A549 (cell line): ENCODE data around the gene PIGZ. TPM values are rescaled to one million over a fixed set of nuclear protein-coding genes. Genes with fewer than 3 reads are reported as not detected.

Experiments used
- ATAC-seq, 2 experiments: fragments of 200-7000 bp in 1 of 2; fragments of >200 bp in 1 of 2; cut with Nextera tagmentation in 1 of 2; cut with Tn5 transposase in 1 of 2; 3 replicates each; pipeline versions ENCODE4 v1.8.0 to v1.9.1; 2018 to 2020; ENCODE audit warnings: mild to moderate bottlenecking in 1 of 2, moderate library complexity in 1 of 2
- CTCF ChIA-PET: fragments of 300-600 bp; sonication (Branson Sonifier 250); formaldehyde crosslinking; extraction: SDS; loops from one replicate; lab custom pipeline; 2021; ENCODE audit warnings: antibody characterized with exemption, inconsistent platforms; lab: Yijun Ruan, JAX
- POLR2A ChIA-PET: fragments of 350-600 bp; formaldehyde crosslinking; extraction: SDS; loops from one replicate; lab custom pipeline; 2021; ENCODE audit warnings: antibody characterized with exemption, inconsistent platforms; lab: Yijun Ruan, JAX
- DNase-seq, 2 experiments: peaks; one replicate each; pipeline versions ENCODE4 v3.0.0 to v3.0.0-alpha.2; 2011 to 2016; ENCODE audit warnings: low read depth in 1 of 2, low spot score in 1 of 2
- FAIRE-seq: peaks from 2 replicates; lab custom pipeline; 2011; peaks lifted over from hg19 to GRCh38; lab: Jason Lieb, UNC
- H3K27ac ChIP-seq, 2 experiments: fragments of >200 bp; sonication (Bioruptor Twin); formaldehyde crosslinking; 3 replicates each; pipeline ENCODE4 v1.5.1; 2016 to 2017
- H3K4me1 ChIP-seq: fragments of >200 bp; sonication (Bioruptor Twin); formaldehyde crosslinking; 3 replicates; pipeline ENCODE4 v1.6.1; 2016
- H3K4me2 ChIP-seq: fragments of >200 bp; sonication (Bioruptor Twin); formaldehyde crosslinking; 3 replicates; pipeline ENCODE4 v1.6.1; 2016
- H3K4me3 ChIP-seq: fragments of >200 bp; sonication (Bioruptor Twin); formaldehyde crosslinking; 3 replicates; pipeline ENCODE4 v1.5.1; 2016
- H3K9me3 ChIP-seq: fragments of >200 bp; sonication (Bioruptor Twin); formaldehyde crosslinking; 3 replicates; pipeline ENCODE4 v1.6.1; 2016
- BHLHE40 ChIP-seq: IDR thresholded peaks from 2 replicates; pipeline ENCODE4 v1.6.1; 2012; ENCODE audit warnings: low read depth, low read length, inconsistent platforms
- CEBPB ChIP-seq, 2 experiments: fragments of >200 bp in 1 of 2; sonication (Bioruptor Twin) in 1 of 2; formaldehyde crosslinking in 1 of 2; IDR thresholded peaks; 2 replicates each; pipeline ENCODE4 v1.6.1; 2012 to 2016
- EHF ChIP-seq: fragments of 250-450 bp; sonication (Bioruptor Pico); IDR thresholded peaks from 2 replicates; pipeline ENCODE4 v1.5.0; 2020; ENCODE audit warnings: mild to moderate bottlenecking
- FOSB ChIP-seq: fragments of 250-450 bp; sonication (Bioruptor Pico); IDR thresholded peaks from 2 replicates; pipeline ENCODE4 v1.5.0; 2020; ENCODE audit warnings: mild to moderate bottlenecking, moderate library complexity
- GATA3 ChIP-seq: IDR thresholded peaks from 2 replicates; pipeline ENCODE4 v1.6.1; 2012; ENCODE audit warnings: borderline replicate concordance
- HOXB5 ChIP-seq: fragments of 250-450 bp; sonication (Bioruptor Pico); IDR thresholded peaks from 2 replicates; pipeline ENCODE4 v1.5.0; 2020; ENCODE audit warnings: mild to moderate bottlenecking, moderate library complexity
- JUNB ChIP-seq: fragments of >200 bp; sonication (Bioruptor Twin); formaldehyde crosslinking; IDR thresholded peaks from 2 replicates; pipeline ENCODE4 v1.6.1; 2016
- KDM5A ChIP-seq: fragments of 200-600 bp; sonication (generic); IDR thresholded peaks from 2 replicates; pipeline ENCODE4 v1.6.1; 2016; ENCODE audit warnings: antibody characterized with exemption, mild to moderate bottlenecking
- MYC ChIP-seq: IDR thresholded peaks from 2 replicates; pipeline ENCODE4 v1.6.1; 2012; ENCODE audit warnings: mild to moderate bottlenecking, inconsistent platforms, low read length, improper control_type of control experiment, borderline replicate concordance
- NFE2L2 ChIP-seq: fragments of 150-350 bp; conservative IDR thresholded peaks from 2 replicates; pipeline ENCODE4 v1.6.1; 2014; ENCODE audit warnings: low read length
- NPAS2 ChIP-seq: fragments of 250-450 bp; sonication (Bioruptor Pico); IDR thresholded peaks from 2 replicates; pipeline ENCODE4 v1.8.0; 2022; ENCODE audit warnings: mild to moderate bottlenecking, moderate library complexity, borderline replicate concordance
- PHF8 ChIP-seq: fragments of 200-600 bp; sonication (generic); IDR thresholded peaks from 2 replicates; pipeline ENCODE4 v1.6.1; 2016; ENCODE audit warnings: low read depth, mild to moderate bottlenecking, antibody characterized with exemption, moderate library complexity, borderline replicate concordance
- POLR2AphosphoS2 ChIP-seq: conservative IDR thresholded peaks from 2 replicates; pipeline ENCODE4 v1.6.1; 2012; ENCODE audit warnings: low read length, improper control_type of control experiment, inconsistent platforms
- RCOR1 ChIP-seq: fragments of 150-350 bp; IDR thresholded peaks from 2 replicates; pipeline ENCODE4 v1.6.1; 2014; ENCODE audit warnings: antibody characterized with exemption, low read length, low read depth
- RNF2 ChIP-seq: fragments of 200-600 bp; sonication (generic); IDR thresholded peaks from 2 replicates; pipeline ENCODE4 v1.6.1; 2016; ENCODE audit warnings: low read depth, mild to moderate bottlenecking, antibody characterized with exemption, moderate library complexity, borderline replicate concordance
- SREBF2 ChIP-seq: fragments of 450-650 bp; IDR thresholded peaks from 2 replicates; pipeline ENCODE4 v1.6.1; 2014; ENCODE audit warnings: mild to moderate bottlenecking, moderate library complexity
- USF2 ChIP-seq: fragments of 450-650 bp; IDR thresholded peaks from 2 replicates; pipeline ENCODE4 v1.6.1; 2014; ENCODE audit warnings: antibody characterized with exemption
- WGBS: methylation state at CpG from one replicate; pipeline ENCODE4 v1.1.6; 2017; ENCODE audit errors: missing lambda C conversion rate; 5-methylcytosine and 5-hydroxymethylcytosine counted together
- polyA plus RNA-seq, 4 experiments: library from polyadenylated mRNA; depleted of rRNA in 3 of 4; stranded (reverse); fragments of >200 nt; fragmentation: RNase III in 1 of 4; extraction: RNeasy Plus Mini Kit Qiagen cat#74134 plus additional on column Dnase treatment in 1 of 4; gene quantifications; 2 replicates in 3 of 4; 3 replicates in 1 of 4; pipeline ENCODE4 v1.2.3, GENCODE V29; 2011 to 2017
- TF ChIP-seq, protein P1 (sequence below): fragments of 250-450 bp; sonication (Bioruptor Pico); IDR thresholded peaks from 2 replicates; pipeline ENCODE4 v1.5.0; 2021; ENCODE audit warnings: mild to moderate bottlenecking, moderate library complexity, borderline replicate concordance
- TF ChIP-seq, protein P2 (sequence below): IDR thresholded peaks from 2 replicates; pipeline ENCODE4 v1.6.1; 2012
- TF ChIP-seq, protein P3 (sequence below): fragments of >200 bp; sonication (Bioruptor Twin); formaldehyde crosslinking; IDR thresholded peaks from 2 replicates; pipeline ENCODE4 v1.6.1; 2016

The PIGZ gene
- polyA plus RNA-seq, 2 of the 4 experiments (the other 2 are of a cell fraction) = 1.4 to 1.8 TPM

DNA sequence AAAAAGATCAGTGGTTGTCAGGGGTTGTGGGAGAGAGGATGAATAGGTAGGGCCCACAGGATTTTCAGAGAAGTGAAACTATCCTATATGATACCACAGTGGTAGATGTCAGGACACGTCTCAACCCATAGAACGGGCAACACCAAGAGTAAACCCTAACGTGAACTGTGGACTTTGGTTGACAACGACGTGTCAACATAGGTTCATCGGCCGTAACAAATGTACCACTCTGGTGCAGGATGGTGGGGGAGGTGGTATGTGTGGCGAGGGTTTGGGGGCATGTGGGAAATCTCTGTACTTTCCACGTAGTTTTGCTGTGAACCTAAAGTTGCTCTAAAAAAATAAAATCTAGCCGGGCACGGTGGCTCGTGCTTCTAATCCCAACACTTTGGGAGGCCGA is 13.0 kb upstream of the PIGZ start:
- 81% methylated on average over 13 of the region's 13 CpGs for WGBS
- no peak for DNase-seq
- Histone ChIP-seq H3K4me1 (no peaks in the 10 kb centered on the region), H3K4me3 (no peak overlapping the region), H3K27ac (no peak overlapping the region), H3K9me3 (0 out of 3 replicates have a peak, but pooled peaks cover 4% of the 10 kb centered on the region), H3K4me2 (no peak overlapping the region)
- CTCF ChIA-PET = interaction anchor here (0.9 kb wide), 1 partner anchor 48 kb away, joined by 3 read pairs; the partner anchor contains the start of gene MELTF
- no peak for FAIRE-seq
- POLR2A ChIA-PET = no interaction called here
- TF ChIP-seq JUNB = no peak
- TF ChIP-seq MYC = no peak
- TF ChIP-seq EHF = no peak
- TF ChIP-seq, protein P1, sequence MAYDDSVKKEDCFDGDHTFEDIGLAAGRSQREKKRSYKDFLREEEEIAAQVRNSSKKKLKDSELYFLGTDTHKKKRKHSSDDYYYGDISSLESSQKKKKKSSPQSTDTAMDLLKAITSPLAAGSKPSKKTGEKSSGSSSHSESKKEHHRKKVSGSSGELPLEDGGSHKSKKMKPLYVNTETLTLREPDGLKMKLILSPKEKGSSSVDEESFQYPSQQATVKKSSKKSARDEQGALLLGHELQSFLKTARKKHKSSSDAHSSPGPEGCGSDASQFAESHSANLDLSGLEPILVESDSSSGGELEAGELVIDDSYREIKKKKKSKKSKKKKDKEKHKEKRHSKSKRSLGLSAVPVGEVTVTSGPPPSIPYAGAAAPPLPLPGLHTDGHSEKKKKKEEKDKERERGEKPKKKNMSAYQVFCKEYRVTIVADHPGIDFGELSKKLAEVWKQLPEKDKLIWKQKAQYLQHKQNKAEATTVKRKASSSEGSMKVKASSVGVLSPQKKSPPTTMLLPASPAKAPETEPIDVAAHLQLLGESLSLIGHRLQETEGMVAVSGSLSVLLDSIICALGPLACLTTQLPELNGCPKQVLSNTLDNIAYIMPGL (CRISPR knock-in tag) = no peak
- no peak for ATAC-seq

DNA sequence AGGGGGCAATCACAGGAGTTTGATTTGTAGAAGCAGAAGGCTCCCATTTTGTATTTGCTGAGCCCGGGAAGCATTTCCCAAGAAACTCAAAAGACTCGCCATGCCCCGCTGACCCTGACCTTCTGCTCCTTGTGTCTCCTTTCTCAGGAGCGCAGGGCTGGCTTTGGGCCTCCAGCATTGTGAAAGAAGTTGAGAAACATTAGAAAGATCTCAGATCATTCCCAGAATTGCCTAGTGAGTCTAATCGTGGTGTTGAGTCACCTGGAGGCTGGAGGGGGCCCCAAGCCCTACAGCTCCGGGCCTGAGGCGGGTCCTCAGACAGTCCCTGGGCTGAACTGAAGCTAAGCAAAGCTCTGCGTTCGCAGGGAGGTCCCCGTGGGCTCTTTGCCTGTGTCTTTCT is 10.9 kb upstream of the PIGZ start:
- no peaks in the 10 kb centered on the region for H3K4me1 ChIP-seq
- ATAC-seq = no peak
- no peak for DNase-seq
- TF ChIP-seq RCOR1 = no peak
- TF ChIP-seq POLR2AphosphoS2 = no peak
- TF ChIP-seq, protein P2, sequence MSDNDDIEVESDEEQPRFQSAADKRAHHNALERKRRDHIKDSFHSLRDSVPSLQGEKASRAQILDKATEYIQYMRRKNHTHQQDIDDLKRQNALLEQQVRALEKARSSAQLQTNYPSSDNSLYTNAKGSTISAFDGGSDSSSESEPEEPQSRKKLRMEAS = no peak
- no peak for TF ChIP-seq PHF8
- no peak for TF ChIP-seq JUNB
- TF ChIP-seq CEBPB (IDR thresholded peaks at IDR 0.05) = no peak
- no peak for TF ChIP-seq NPAS2
- no peak for TF ChIP-seq NFE2L2
- TF ChIP-seq FOSB (CRISPR knock-in tag) = no peak
- TF ChIP-seq SREBF2 = no peak
- no peak for TF ChIP-seq HOXB5 (CRISPR knock-in tag)
- TF ChIP-seq GATA3 = no peak
- no peak for TF ChIP-seq USF2
- TF ChIP-seq RNF2 = no peak
- TF ChIP-seq, all 56 proteins: peak for 0
- Histone ChIP-seq H3K27ac (no peak overlapping the region), H3K9me3 (0 out of 3 replicates have a peak, but pooled peaks cover 4% of the 10 kb centered on the region), H3K4me3 (no peak overlapping the region), H3K4me2 (no peak overlapping the region)
- CTCF ChIA-PET = interaction anchor here (0.6 to 3.5 kb wide), 9 partner anchors 9 to 1385 kb away, joined by 3 to 17 read pairs (median 4); partner anchors contain the start of gene MELTF
- POLR2A ChIA-PET = no interaction called here
- no peak for FAIRE-seq
- 76% methylated on average over 10 of the region's 10 CpGs for WGBS

- POLR2A ChIA-PET = no interaction called here
These were observed 8.3 kb upstream of the PIGZ start for GRCh38 chr3:196976941-196977340.

More at GRCh38 chr3:196976941-196977340, 8.3 kb upstream of the PIGZ start:
- DNase-seq (no peak), FAIRE-seq (no peak), ATAC-seq (no peak)
- H3K4me2 ChIP-seq = no peak overlapping the region
- H3K4me1 ChIP-seq = no peaks in the 10 kb centered on the region
- H3K9me3 ChIP-seq = no peaks in the 10 kb centered on the region
- WGBS = 79% methylated on average over 8 of the region's 11 CpGs
- CTCF ChIA-PET = interaction anchor here (0.7 to 3.0 kb wide), 2 partner anchors 11 to 14 kb away, joined by 3 to 17 read pairs; no protein-coding TSS in a partner anchor
- H3K4me3 ChIP-seq = no peak overlapping the region
- TF ChIP-seq, protein P2 = no peak
- TF ChIP-seq RNF2 (no peak), RCOR1 (no peak), KDM5A (no peak), BHLHE40 (no peak)
- TF ChIP-seq, protein P3, sequence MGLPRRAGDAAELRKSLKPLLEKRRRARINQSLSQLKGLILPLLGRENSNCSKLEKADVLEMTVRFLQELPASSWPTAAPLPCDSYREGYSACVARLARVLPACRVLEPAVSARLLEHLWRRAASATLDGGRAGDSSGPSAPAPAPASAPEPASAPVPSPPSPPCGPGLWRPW = no peak
- H3K27ac ChIP-seq = no peak overlapping the region
